K562 (cell line): Measurements from ENCODE around the gene GUCA1A. TPM values are rescaled to one million over a fixed set of nuclear protein-coding genes. Genes with fewer than 3 reads are reported as not detected.

Experiments
- FOXP1 ChIP-seq: sonication (generic); formaldehyde crosslinking; IDR thresholded peaks from 2 replicates; pipeline ENCODE4 v1.8.0; 2022; ENCODE audit warnings: mild to moderate bottlenecking, missing genetic modification reagents
- MAFG ChIP-seq: fragments of 450-650 bp; conservative IDR thresholded peaks from 2 replicates; pipeline ENCODE4 v1.6.1; 2016; ENCODE audit warnings: missing genetic modification characterization, missing compliant biosample characterization
- MAX ChIP-seq: sonication (generic); formaldehyde crosslinking; IDR thresholded peaks from 2 replicates; pipeline ENCODE4 v1.9.0; 2022; ENCODE audit warnings: mild to moderate bottlenecking, missing genetic modification reagents
- PHF20 ChIP-seq: fragments of 450-650 bp; IDR thresholded peaks from 2 replicates; pipeline ENCODE4 v1.6.1; 2018; ENCODE audit not compliant: partially characterized antibody
- ZNF316 ChIP-seq: fragments of 450-650 bp; IDR thresholded peaks from 2 replicates; pipeline ENCODE4 v1.6.1; 2016
- polyA plus RNA-seq, 8 experiments: library from polyadenylated mRNA; depleted of rRNA in 4 of 8; stranded (reverse) in 5 of 8; unstranded in 3 of 8; fragments of >200 nt; fragmentation: Nextera tagmentation in 2 of 8; fragmentation: Illumina TruSeq in 1 of 8; extraction: Ambion mirVana in 2 of 8; extraction: Trizol in 1 of 8; gene quantifications; 2 replicates each; pipeline versions ENCODE4 v1.2.1 to v1.2.3, GENCODE V29; 2011 to 2014; ENCODE audit warnings: inconsistent platforms in 1 of 8, missing spikeins in 1 of 8
- total RNA-seq, 7 experiments: library from RNA; depleted of rRNA in 6 of 7; stranded (reverse); fragments of >200 nt in 6 of 7; fragmentation: Illumina TruSeq in 2 of 7; extraction: Trizol in 2 of 7; gene quantifications; 2 replicates each; pipeline versions ENCODE4 v1.2.1 to v1.2.3, GENCODE V29; 2011 to 2021; ENCODE audit warnings: low replicate concordance in 1 of 7
- TF ChIP-seq, protein P1 (sequence below): fragments of 150-350 bp; conservative IDR thresholded peaks from 2 replicates; pipeline ENCODE4 v1.6.1; 2014; ENCODE audit warnings: low read length
- TF ChIP-seq, protein P2 (sequence below), 2 experiments: fragments of 150-350 bp in 1 of 2; IDR thresholded peaks; 2 replicates each; pipeline ENCODE4 v1.6.1; 2012 to 2016; ENCODE audit warnings: low read depth in 2 of 2, low read length in 2 of 2, mild to moderate bottlenecking in 1 of 2, moderate library complexity in 1 of 2
- TF ChIP-seq, protein P3 (sequence below): sonication (generic); formaldehyde crosslinking; IDR thresholded peaks from 2 replicates; pipeline ENCODE4 v1.8.0; 2022; ENCODE audit warnings: mild to moderate bottlenecking, missing genetic modification reagents
- TF ChIP-seq, protein P4 (sequence below): fragments of 450-650 bp; IDR thresholded peaks from 2 replicates; pipeline ENCODE4 v1.6.1; 2014; ENCODE audit warnings: low read depth, mild to moderate bottlenecking, moderate library complexity, borderline replicate concordance
- TF ChIP-seq, protein P5 (sequence below), 3 experiments: fragments of 200-800 bp in 1 of 3; sonication (Bioruptor generic) in 1 of 3; sonication (generic) in 1 of 3; formaldehyde crosslinking in 1 of 3; IDR thresholded peaks; 2 replicates each; pipeline versions ENCODE4 v1.6.1 to v1.8.0; 2016 to 2022; ENCODE audit warnings: mild to moderate bottlenecking in 2 of 3, missing compliant biosample characterization in 2 of 3, missing genetic modification characterization in 2 of 3, missing genetic modification reagents in 1 of 3

GUCA1A gene
- total and polyA plus RNA-seq, 9 of the 15 experiments (the other 6 are each of a cell fraction or from before 2014, with no cell fraction given), result not detected

GRCh38 chr6:42199106-42199981 lies 26.2 kb downstream of the GUCA1A start (continued):
- TF ChIP-seq FOXP1 (CRISPR knock-in tag) (peak; percentile 85), MAX (CRISPR knock-in tag) (peak; percentile 97), ZNF316 (peak; percentile 57), PHF20 (peak; percentile 56), MAFG (tag) (peak; percentile 46; the same call in 1 of the 2 replicates)
- TF ChIP-seq, protein P1, sequence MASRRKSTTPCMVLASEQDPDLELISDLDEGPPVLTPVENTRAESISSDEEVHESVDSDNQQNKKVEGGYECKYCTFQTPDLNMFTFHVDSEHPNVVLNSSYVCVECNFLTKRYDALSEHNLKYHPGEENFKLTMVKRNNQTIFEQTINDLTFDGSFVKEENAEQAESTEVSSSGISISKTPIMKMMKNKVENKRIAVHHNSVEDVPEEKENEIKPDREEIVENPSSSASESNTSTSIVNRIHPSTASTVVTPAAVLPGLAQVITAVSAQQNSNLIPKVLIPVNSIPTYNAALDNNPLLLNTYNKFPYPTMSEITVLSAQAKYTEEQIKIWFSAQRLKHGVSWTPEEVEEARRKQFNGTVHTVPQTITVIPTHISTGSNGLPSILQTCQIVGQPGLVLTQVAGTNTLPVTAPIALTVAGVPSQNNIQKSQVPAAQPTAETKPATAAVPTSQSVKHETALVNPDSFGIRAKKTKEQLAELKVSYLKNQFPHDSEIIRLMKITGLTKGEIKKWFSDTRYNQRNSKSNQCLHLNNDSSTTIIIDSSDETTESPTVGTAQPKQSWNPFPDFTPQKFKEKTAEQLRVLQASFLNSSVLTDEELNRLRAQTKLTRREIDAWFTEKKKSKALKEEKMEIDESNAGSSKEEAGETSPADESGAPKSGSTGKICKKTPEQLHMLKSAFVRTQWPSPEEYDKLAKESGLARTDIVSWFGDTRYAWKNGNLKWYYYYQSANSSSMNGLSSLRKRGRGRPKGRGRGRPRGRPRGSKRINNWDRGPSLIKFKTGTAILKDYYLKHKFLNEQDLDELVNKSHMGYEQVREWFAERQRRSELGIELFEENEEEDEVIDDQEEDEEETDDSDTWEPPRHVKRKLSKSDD, result no peak; the same call in 1 of the 2 replicates
- TF ChIP-seq, protein P2, sequence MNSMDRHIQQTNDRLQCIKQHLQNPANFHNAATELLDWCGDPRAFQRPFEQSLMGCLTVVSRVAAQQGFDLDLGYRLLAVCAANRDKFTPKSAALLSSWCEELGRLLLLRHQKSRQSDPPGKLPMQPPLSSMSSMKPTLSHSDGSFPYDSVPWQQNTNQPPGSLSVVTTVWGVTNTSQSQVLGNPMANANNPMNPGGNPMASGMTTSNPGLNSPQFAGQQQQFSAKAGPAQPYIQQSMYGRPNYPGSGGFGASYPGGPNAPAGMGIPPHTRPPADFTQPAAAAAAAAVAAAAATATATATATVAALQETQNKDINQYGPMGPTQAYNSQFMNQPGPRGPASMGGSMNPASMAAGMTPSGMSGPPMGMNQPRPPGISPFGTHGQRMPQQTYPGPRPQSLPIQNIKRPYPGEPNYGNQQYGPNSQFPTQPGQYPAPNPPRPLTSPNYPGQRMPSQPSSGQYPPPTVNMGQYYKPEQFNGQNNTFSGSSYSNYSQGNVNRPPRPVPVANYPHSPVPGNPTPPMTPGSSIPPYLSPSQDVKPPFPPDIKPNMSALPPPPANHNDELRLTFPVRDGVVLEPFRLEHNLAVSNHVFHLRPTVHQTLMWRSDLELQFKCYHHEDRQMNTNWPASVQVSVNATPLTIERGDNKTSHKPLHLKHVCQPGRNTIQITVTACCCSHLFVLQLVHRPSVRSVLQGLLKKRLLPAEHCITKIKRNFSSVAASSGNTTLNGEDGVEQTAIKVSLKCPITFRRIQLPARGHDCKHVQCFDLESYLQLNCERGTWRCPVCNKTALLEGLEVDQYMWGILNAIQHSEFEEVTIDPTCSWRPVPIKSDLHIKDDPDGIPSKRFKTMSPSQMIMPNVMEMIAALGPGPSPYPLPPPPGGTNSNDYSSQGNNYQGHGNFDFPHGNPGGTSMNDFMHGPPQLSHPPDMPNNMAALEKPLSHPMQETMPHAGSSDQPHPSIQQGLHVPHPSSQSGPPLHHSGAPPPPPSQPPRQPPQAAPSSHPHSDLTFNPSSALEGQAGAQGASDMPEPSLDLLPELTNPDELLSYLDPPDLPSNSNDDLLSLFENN (IDR thresholded peaks at IDR 0.05; ENCODE audit: low read depth in 2 of 2, low read length in 2 of 2), result peak in 1 of 2 experiments; percentile 90; a peak in 2 of 4 replicates
- TF ChIP-seq, protein P3, sequence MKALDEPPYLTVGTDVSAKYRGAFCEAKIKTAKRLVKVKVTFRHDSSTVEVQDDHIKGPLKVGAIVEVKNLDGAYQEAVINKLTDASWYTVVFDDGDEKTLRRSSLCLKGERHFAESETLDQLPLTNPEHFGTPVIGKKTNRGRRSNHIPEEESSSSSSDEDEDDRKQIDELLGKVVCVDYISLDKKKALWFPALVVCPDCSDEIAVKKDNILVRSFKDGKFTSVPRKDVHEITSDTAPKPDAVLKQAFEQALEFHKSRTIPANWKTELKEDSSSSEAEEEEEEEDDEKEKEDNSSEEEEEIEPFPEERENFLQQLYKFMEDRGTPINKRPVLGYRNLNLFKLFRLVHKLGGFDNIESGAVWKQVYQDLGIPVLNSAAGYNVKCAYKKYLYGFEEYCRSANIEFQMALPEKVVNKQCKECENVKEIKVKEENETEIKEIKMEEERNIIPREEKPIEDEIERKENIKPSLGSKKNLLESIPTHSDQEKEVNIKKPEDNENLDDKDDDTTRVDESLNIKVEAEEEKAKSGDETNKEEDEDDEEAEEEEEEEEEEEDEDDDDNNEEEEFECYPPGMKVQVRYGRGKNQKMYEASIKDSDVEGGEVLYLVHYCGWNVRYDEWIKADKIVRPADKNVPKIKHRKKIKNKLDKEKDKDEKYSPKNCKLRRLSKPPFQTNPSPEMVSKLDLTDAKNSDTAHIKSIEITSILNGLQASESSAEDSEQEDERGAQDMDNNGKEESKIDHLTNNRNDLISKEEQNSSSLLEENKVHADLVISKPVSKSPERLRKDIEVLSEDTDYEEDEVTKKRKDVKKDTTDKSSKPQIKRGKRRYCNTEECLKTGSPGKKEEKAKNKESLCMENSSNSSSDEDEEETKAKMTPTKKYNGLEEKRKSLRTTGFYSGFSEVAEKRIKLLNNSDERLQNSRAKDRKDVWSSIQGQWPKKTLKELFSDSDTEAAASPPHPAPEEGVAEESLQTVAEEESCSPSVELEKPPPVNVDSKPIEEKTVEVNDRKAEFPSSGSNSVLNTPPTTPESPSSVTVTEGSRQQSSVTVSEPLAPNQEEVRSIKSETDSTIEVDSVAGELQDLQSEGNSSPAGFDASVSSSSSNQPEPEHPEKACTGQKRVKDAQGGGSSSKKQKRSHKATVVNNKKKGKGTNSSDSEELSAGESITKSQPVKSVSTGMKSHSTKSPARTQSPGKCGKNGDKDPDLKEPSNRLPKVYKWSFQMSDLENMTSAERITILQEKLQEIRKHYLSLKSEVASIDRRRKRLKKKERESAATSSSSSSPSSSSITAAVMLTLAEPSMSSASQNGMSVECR, result 0 out of 2 replicates have a peak, but pooled peaks have one; percentile 24
- TF ChIP-seq, protein P4, sequence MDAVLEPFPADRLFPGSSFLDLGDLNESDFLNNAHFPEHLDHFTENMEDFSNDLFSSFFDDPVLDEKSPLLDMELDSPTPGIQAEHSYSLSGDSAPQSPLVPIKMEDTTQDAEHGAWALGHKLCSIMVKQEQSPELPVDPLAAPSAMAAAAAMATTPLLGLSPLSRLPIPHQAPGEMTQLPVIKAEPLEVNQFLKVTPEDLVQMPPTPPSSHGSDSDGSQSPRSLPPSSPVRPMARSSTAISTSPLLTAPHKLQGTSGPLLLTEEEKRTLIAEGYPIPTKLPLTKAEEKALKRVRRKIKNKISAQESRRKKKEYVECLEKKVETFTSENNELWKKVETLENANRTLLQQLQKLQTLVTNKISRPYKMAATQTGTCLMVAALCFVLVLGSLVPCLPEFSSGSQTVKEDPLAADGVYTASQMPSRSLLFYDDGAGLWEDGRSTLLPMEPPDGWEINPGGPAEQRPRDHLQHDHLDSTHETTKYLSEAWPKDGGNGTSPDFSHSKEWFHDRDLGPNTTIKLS, result peak; percentile 65; the same call in 1 of the 2 replicates
- TF ChIP-seq, protein P5, sequence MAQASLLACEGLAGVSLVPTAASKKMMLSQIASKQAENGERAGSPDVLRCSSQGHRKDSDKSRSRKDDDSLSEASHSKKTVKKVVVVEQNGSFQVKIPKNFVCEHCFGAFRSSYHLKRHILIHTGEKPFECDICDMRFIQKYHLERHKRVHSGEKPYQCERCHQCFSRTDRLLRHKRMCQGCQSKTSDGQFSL (CRISPR knock-in tag; IDR thresholded peaks at IDR 0.05), result no peak
- TF ChIP-seq, protein P5 (tag; IDR thresholded peaks at IDR 0.05), result 0 out of 4 replicates have a peak, but pooled peaks of 1 of the 2 experiments have one; percentile 67
